IMR-90 (cell line): ENCODE data around the gene MICU1.
"Not testable (repeated sequence)": the region's sequence is repeated elsewhere in the genome, so short reads cannot be mapped to it uniquely, and the experiment has no call there.

Experiments
- CHD1 ChIP-seq: IDR thresholded peaks from 2 replicates; pipeline ENCODE4 v1.6.1; 2012; ENCODE audit warnings: low read depth, low read length, improper control_type of control experiment
- FOS ChIP-seq: fragments of 150-350 bp; IDR thresholded peaks from 2 replicates; pipeline ENCODE4 v1.6.1; 2016; ENCODE audit warnings: low read depth, low read length
- NFE2L2 ChIP-seq: fragments of 150-350 bp; IDR thresholded peaks from 2 replicates; pipeline ENCODE4 v1.6.1; 2016; ENCODE audit warnings: low read depth, mild to moderate bottlenecking, low read length
- POLR2A ChIP-seq: IDR thresholded peaks from 2 replicates; pipeline ENCODE4 v1.6.1; 2012; ENCODE audit warnings: mild to moderate bottlenecking, low read depth, low read length
- RAD21 ChIP-seq: IDR thresholded peaks from 2 replicates; pipeline ENCODE4 v1.6.1; 2012; ENCODE audit warnings: low read length, improper control_type of control experiment
- TF ChIP-seq, protein P1 (sequence below): conservative IDR thresholded peaks from 2 replicates; pipeline ENCODE4 v1.5.1; 2012; ENCODE audit warnings: mild to moderate bottlenecking, low read depth, low read length, improper control_type of control experiment

DNA sequence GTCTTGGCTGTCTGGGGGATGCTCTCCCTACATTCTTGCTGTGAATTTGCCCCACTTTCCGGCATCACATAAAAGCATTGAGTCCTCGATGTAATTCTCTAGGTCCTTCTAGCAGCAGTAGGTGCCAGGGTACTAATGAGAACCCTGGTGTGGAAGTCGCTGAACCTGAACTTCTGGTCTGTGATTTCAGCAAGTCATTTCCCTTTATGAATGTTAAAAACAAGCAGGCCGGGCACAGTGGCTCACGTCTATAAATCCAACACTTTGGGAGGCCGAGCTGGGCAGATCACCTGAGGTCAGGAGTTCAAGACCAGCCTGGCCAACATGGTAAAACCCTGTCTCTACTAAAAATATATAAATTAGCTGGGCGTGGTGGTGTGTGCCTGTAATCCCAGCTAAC lies 240.9 kb downstream of the MICU1 start:
- TF ChIP-seq, protein P1, sequence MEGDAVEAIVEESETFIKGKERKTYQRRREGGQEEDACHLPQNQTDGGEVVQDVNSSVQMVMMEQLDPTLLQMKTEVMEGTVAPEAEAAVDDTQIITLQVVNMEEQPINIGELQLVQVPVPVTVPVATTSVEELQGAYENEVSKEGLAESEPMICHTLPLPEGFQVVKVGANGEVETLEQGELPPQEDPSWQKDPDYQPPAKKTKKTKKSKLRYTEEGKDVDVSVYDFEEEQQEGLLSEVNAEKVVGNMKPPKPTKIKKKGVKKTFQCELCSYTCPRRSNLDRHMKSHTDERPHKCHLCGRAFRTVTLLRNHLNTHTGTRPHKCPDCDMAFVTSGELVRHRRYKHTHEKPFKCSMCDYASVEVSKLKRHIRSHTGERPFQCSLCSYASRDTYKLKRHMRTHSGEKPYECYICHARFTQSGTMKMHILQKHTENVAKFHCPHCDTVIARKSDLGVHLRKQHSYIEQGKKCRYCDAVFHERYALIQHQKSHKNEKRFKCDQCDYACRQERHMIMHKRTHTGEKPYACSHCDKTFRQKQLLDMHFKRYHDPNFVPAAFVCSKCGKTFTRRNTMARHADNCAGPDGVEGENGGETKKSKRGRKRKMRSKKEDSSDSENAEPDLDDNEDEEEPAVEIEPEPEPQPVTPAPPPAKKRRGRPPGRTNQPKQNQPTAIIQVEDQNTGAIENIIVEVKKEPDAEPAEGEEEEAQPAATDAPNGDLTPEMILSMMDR: not testable (repeated sequence)
- not testable (repeated sequence) for TF ChIP-seq POLR2A, FOS, CHD1, RAD21, NFE2L2
